Frontal cortex (tissue), 4 donors: ENCODE measurements around the gene PRPF8. TPM values are rescaled to one million over a fixed set of nuclear protein-coding genes. Genes with fewer than 3 reads are reported as not detected.
"Not testable (repeated sequence)": the region's sequence is repeated elsewhere in the genome, so short reads cannot be mapped to it uniquely, and the experiment has no call there.

Experiments used
- DNase-seq, 2 donors: peaks; one replicate each; pipeline ENCODE4 v3.0.0; 2012; ENCODE audit warnings: low spot score in 2 of 2
- FAIRE-seq: peaks from 2 replicates; lab custom pipeline; 2012; peaks lifted over from hg19 to GRCh38; lab: Jason Lieb, UNC
- total RNA-seq: library from RNA; depleted of rRNA; stranded (reverse); fragments of >200 nt; gene quantifications from one replicate; pipeline ENCODE4 v1.2.3, GENCODE V29; 2014
- donor health status: control.
- donor health status: control.
- donor health status: control.

Gene PRPF8
- total RNA-seq = 75.0 TPM

- FAIRE-seq (peak; percentile 83), DNase-seq (peak; percentile 100)
These were observed at the start of gene PRPF8 for GRCh38 chr17:1684378-1685189. Gene PRPF8, minus strand, starts transcription at chr17:1684867. Its CDS starts 296 bp downstream, at chr17:1684571.

GRCh38 chr17:1733759-1734158, 49.1 kb upstream of the PRPF8 start:
- no peak for DNase-seq
- no peak for FAIRE-seq

GRCh38 chr17:1732833-1733321, 48.2 kb upstream of the PRPF8 start:
- no peak for FAIRE-seq
- DNase-seq = no peak

GRCh38 chr17:1732241-1732832, 47.7 kb upstream of the PRPF8 start:
- FAIRE-seq (no peak), DNase-seq (no peak)

GRCh38 chr17:1731194-1731506, 46.5 kb upstream of the PRPF8 start:
- DNase-seq (no peak), FAIRE-seq (no peak)

- DNase-seq (no peak), FAIRE-seq (no peak)
These were observed 45.9 kb upstream of the PRPF8 start for GRCh38 chr17:1730326-1731193.

- FAIRE-seq = no peak
These were observed 45.3 kb upstream of the PRPF8 start for GRCh38 chr17:1729966-1730325.

GRCh38 chr17:1727876-1728630, 43.4 kb upstream of the PRPF8 start:
- FAIRE-seq (no peak), DNase-seq (no peak)

More at GRCh38 chr17:1729966-1730325, 45.3 kb upstream of the PRPF8 start:
- DNase-seq = no peak

- no peak for DNase-seq
- FAIRE-seq = no peak
These were observed 42.7 kb upstream of the PRPF8 start for GRCh38 chr17:1727258-1727789.

- FAIRE-seq (no peak), DNase-seq (no peak)
These were observed 42.1 kb upstream of the PRPF8 start for GRCh38 chr17:1726626-1727257.

- FAIRE-seq = no peak
- no peak for DNase-seq
These were observed 41.2 kb upstream of the PRPF8 start for GRCh38 chr17:1725642-1726511.

GRCh38 chr17:1724869-1725641, 40.4 kb upstream of the PRPF8 start:
- FAIRE-seq = no peak
- no peak for DNase-seq

- FAIRE-seq (no peak), DNase-seq (peak; percentile 96 to 97)
These were observed 39.7 kb upstream of the PRPF8 start, which contains the start of gene WDR81 for GRCh38 chr17:1724351-1724868. Gene WDR81, plus strand, starts transcription at chr17:1724704. Its CDS starts 256 bp downstream, at chr17:1724960.

GRCh38 chr17:1722022-1722421, 37.4 kb upstream of the PRPF8 start:
- not testable (repeated sequence) for DNase-seq, FAIRE-seq

GRCh38 chr17:1720856-1721386, 36.3 kb upstream of the PRPF8 start:
- FAIRE-seq (no peak), DNase-seq (no peak)

GRCh38 chr17:1718362-1719165, 33.9 kb upstream of the PRPF8 start:
- FAIRE-seq (no peak), DNase-seq (no peak)
